H1 (cell line): ENCODE results near the gene NR3C2. TPM values are rescaled to one million over a fixed set of nuclear protein-coding genes. Genes with fewer than 3 reads are reported as not detected.

Experiments used
- CTCF ChIA-PET: fragments of 300-600 bp; sonication (Branson Sonifier 250); formaldehyde crosslinking; loops from one replicate; lab custom pipeline; 2021; ENCODE audit not compliant: partially characterized antibody; lab: Charles Lee
- POLR2A ChIA-PET: fragments of 300-600 bp; sonication (Branson Sonifier 250); formaldehyde crosslinking; loops from one replicate; lab custom pipeline; 2021; ENCODE audit warnings: inconsistent platforms; ENCODE audit not compliant: partially characterized antibody; lab: Charles Lee
- DNase-seq, 2 experiments: peaks; one replicate each; pipeline versions ENCODE4 v3.0.0 to v3.0.0-alpha.2; 2010 to 2022; ENCODE audit warnings: low spot score in 2 of 2, low read depth in 1 of 2, mixed read lengths in 1 of 2
- FAIRE-seq: peaks from 2 replicates; lab custom pipeline; 2011; peaks lifted over from hg19 to GRCh38; lab: Jason Lieb, UNC
- H2AFZ ChIP-seq: 2 replicates; pipeline ENCODE4 v1.8.1; 2012; ENCODE audit warnings: low read length, inconsistent platforms
- H2AK5ac ChIP-seq: 2 replicates; pipeline ENCODE4 v1.6.1; 2013; ENCODE audit warnings: low read depth, low read length
- H2BK120ac ChIP-seq: replicated peaks from 2 replicates; pipeline ENCODE3; 2013; ENCODE audit warnings: low read depth, low read length, inconsistent platforms
- H2BK12ac ChIP-seq: 2 replicates; pipeline ENCODE4 v1.6.1; 2013; ENCODE audit warnings: low read depth, low read length
- H2BK15ac ChIP-seq: 2 replicates; pipeline ENCODE4 v1.6.1; 2013; ENCODE audit warnings: low read length
- H2BK20ac ChIP-seq: 2 replicates; pipeline ENCODE4 v1.6.1; 2013; ENCODE audit warnings: low read length
- H2BK5ac ChIP-seq: 2 replicates; pipeline ENCODE4 v1.6.1; 2013; ENCODE audit warnings: low read depth, low read length
- H3K14ac ChIP-seq: 2 replicates; pipeline ENCODE4 v1.6.1; 2013; ENCODE audit warnings: inconsistent platforms; ENCODE audit not compliant: insufficient read length
- H3K18ac ChIP-seq: 2 replicates; pipeline ENCODE4 v1.6.1; 2013; ENCODE audit warnings: low read length; ENCODE audit errors: extremely low read depth
- H3K23ac ChIP-seq: 2 replicates; pipeline ENCODE4 v1.6.1; 2013; ENCODE audit warnings: inconsistent platforms; ENCODE audit not compliant: insufficient read length
- H3K23me2 ChIP-seq: 2 replicates; pipeline ENCODE4 v1.6.1; 2013; ENCODE audit warnings: low read depth, low read length
- H3K27ac ChIP-seq: 2 replicates; pipeline ENCODE4 v1.6.1; 2011; ENCODE audit warnings: low read depth, low read length, inconsistent platforms
- H3K27me3 ChIP-seq, 4 experiments: replicated peaks in 1 of 4; 1 replicate in 1 of 4; 2 replicates in 3 of 4; pipeline versions ENCODE4 v1.6.1 to v1.8.1; 2011 to 2013; ENCODE audit warnings: low read length in 3 of 4, mild to moderate bottlenecking in 3 of 4, inconsistent platforms in 2 of 4, mixed read lengths in 2 of 4, moderate library complexity in 1 of 4; ENCODE audit not compliant: control insufficient read depth in 3 of 4, insufficient read depth in 3 of 4; ENCODE audit errors: extremely low read depth in 1 of 4
- H3K36me3 ChIP-seq, 4 experiments: 2 replicates each; pipeline versions ENCODE4 v1.6.1 to v1.8.1; 2011 to 2013; ENCODE audit warnings: mild to moderate bottlenecking in 4 of 4, low read length in 3 of 4, moderate library complexity in 2 of 4, control low read depth in 1 of 4, inconsistent platforms in 1 of 4; ENCODE audit not compliant: insufficient read depth in 4 of 4, control insufficient read depth in 2 of 4
- H3K4ac ChIP-seq: replicated peaks from 2 replicates; pipeline ENCODE3; 2013; ENCODE audit warnings: low read length, low read depth, mixed read lengths, inconsistent platforms; ENCODE audit not compliant: insufficient read length
- H3K4me1 ChIP-seq, 4 experiments: replicated peaks in 1 of 4; 1 replicate in 1 of 4; 2 replicates in 3 of 4; pipeline versions ENCODE4 v1.6.1 to v1.8.1; 2011 to 2013; ENCODE audit warnings: low read length in 3 of 4, inconsistent platforms in 2 of 4, mixed read lengths in 1 of 4; ENCODE audit not compliant: insufficient read depth in 4 of 4, control insufficient read depth in 3 of 4
- H3K4me2 ChIP-seq, 2 experiments: 2 replicates each; pipeline versions ENCODE4 v1.6.1 to v1.8.1; 2011 to 2013; ENCODE audit warnings: low read depth in 2 of 2, low read length in 2 of 2, control low read depth in 1 of 2, inconsistent platforms in 1 of 2, mild to moderate bottlenecking in 1 of 2; ENCODE audit not compliant: insufficient read depth in 1 of 2
- H3K4me3 ChIP-seq, 4 experiments: fragments of 200-600, 300-600 bp in 1 of 4; sonication (generic), shearing (Covaris generic), sonication (Bioruptor Twin) in 1 of 4; 2 replicates each; pipeline versions ENCODE4 v1.5.1 to v1.8.1; 2011 to 2016; ENCODE audit warnings: low read length in 4 of 4, low read depth in 3 of 4, control low read depth in 2 of 4, inconsistent platforms in 2 of 4, mild to moderate bottlenecking in 2 of 4, mixed read lengths in 1 of 4, moderate library complexity in 1 of 4; ENCODE audit not compliant: insufficient read depth in 2 of 4; ENCODE audit errors: extremely low read depth in 1 of 4
- H3K56ac ChIP-seq: replicated peaks from 2 replicates; pipeline ENCODE3; 2013; ENCODE audit warnings: low read depth, mild to moderate bottlenecking, mixed read lengths, low read length, inconsistent platforms; ENCODE audit not compliant: insufficient read length
- H3K79me1 ChIP-seq: 2 replicates; pipeline ENCODE4 v1.6.1; 2013; ENCODE audit warnings: low read depth, low read length, control low read depth
- H3K79me2 ChIP-seq, 2 experiments: 2 replicates each; pipeline versions ENCODE4 v1.6.1 to v1.8.1; 2012 to 2013; ENCODE audit warnings: low read length in 2 of 2, mild to moderate bottlenecking in 2 of 2, inconsistent platforms in 1 of 2; ENCODE audit not compliant: insufficient read depth in 2 of 2, control insufficient read depth in 1 of 2
- H3K9ac ChIP-seq, 4 experiments: replicated peaks in 1 of 4; 1 replicate in 1 of 4; 2 replicates in 3 of 4; pipeline versions ENCODE4 v1.6.1 to v1.8.1; 2011 to 2013; ENCODE audit warnings: low read depth in 3 of 4, low read length in 3 of 4, control low read depth in 2 of 4, mild to moderate bottlenecking in 2 of 4, moderate library complexity in 2 of 4, inconsistent platforms in 1 of 4; ENCODE audit errors: extremely low read depth in 1 of 4
- H3K9me3 ChIP-seq, 2 experiments: 2 replicates each; pipeline versions ENCODE4 v1.6.1 to v1.8.1; 2012 to 2013; ENCODE audit warnings: mild to moderate bottlenecking in 2 of 2, moderate library complexity in 2 of 2, control low read depth in 1 of 2, inconsistent platforms in 1 of 2, low read depth in 1 of 2, low read length in 1 of 2, mixed read lengths in 1 of 2; ENCODE audit not compliant: insufficient read depth in 2 of 2
- H4K20me1 ChIP-seq, 2 experiments: replicated peaks in 1 of 2; 2 replicates each; pipeline versions ENCODE3 to v1.8.1; 2011 to 2013; ENCODE audit warnings: inconsistent platforms in 2 of 2, low read length in 2 of 2, mild to moderate bottlenecking in 1 of 2; ENCODE audit not compliant: insufficient read depth in 2 of 2, control insufficient read depth in 1 of 2
- H4K5ac ChIP-seq: 2 replicates; pipeline ENCODE4 v1.6.1; 2013; ENCODE audit warnings: low read length, low read depth, mixed read lengths, inconsistent platforms; ENCODE audit not compliant: insufficient read length
- H4K8ac ChIP-seq: 2 replicates; pipeline ENCODE4 v1.8.0; 2013; ENCODE audit warnings: mild to moderate bottlenecking, moderate library complexity, low read length, inconsistent platforms; ENCODE audit not compliant: insufficient read depth; ENCODE audit errors: extremely low read depth
- H4K91ac ChIP-seq: replicated peaks from 2 replicates; pipeline ENCODE3; 2013; ENCODE audit warnings: low read length, mixed read lengths, inconsistent platforms; ENCODE audit not compliant: insufficient read length
- CBX5 ChIP-seq: fragments of 300-800, 300-1000 bp; sonication (generic); IDR thresholded peaks from 2 replicates; pipeline ENCODE4 v1.7.1; 2016; ENCODE audit warnings: antibody characterized with exemption, low read length, low read depth
- FOSL1 ChIP-seq: IDR thresholded peaks from 2 replicates; pipeline ENCODE4 v1.6.1; 2011; ENCODE audit warnings: mild to moderate bottlenecking, low read depth, low read length, moderate library complexity; ENCODE audit not compliant: insufficient read depth
- JUND ChIP-seq: IDR thresholded peaks from 2 replicates; pipeline ENCODE4 v1.6.1; 2011; ENCODE audit warnings: mild to moderate bottlenecking, improper control_type of control experiment, low read length
- KDM1A ChIP-seq: fragments of 200-600, 300-600 bp; sonication (generic); IDR thresholded peaks from 2 replicates; pipeline ENCODE4 v1.7.1; 2016; ENCODE audit warnings: mild to moderate bottlenecking, low read length, borderline replicate concordance
- RAD21 ChIP-seq, 2 experiments: IDR thresholded peaks in 1 of 2; conservative IDR thresholded peaks in 1 of 2; 2 replicates each; pipeline ENCODE4 v1.6.1; 2011; ENCODE audit warnings: low read depth in 2 of 2, low read length in 2 of 2, improper control_type of control experiment in 1 of 2, inconsistent platforms in 1 of 2, mild to moderate bottlenecking in 1 of 2, moderate library complexity in 1 of 2
- RBBP5 ChIP-seq: IDR thresholded peaks from 2 replicates; pipeline ENCODE4 v1.7.1; 2012; ENCODE audit warnings: low read depth, mild to moderate bottlenecking, inconsistent platforms, low read length, moderate library complexity, borderline replicate concordance
- SAP30 ChIP-seq: fragments of 300-600 bp; sonication (generic); IDR thresholded peaks from 2 replicates; pipeline ENCODE4 v1.7.1; 2012; ENCODE audit warnings: low read length, moderate library complexity, mild to moderate bottlenecking, inconsistent platforms; ENCODE audit not compliant: insufficient read depth, insufficient replicate concordance
- SIRT6 ChIP-seq: IDR thresholded peaks from one replicate; pipeline ENCODE4 v1.7.1; 2012; ENCODE audit warnings: low read length, inconsistent platforms
- SP2 ChIP-seq: IDR thresholded peaks from 2 replicates; pipeline ENCODE4 v1.6.1; 2012; ENCODE audit warnings: mild to moderate bottlenecking, low read length, inconsistent platforms
- WGBS, 2 experiments: shearing (Covaris generic) in 1 of 2; methylation state at CpG; one replicate each; pipeline versions ENCODE4 v1.1.6 to v1.1.7; 2013 to 2015; ENCODE audit warnings: low lambda C conversion rate in 2 of 2, mixed read lengths in 2 of 2, inconsistent platforms in 1 of 2, low coverage in 1 of 2, missing lambda C conversion rate in 1 of 2; ENCODE audit not compliant: insufficient replicate concordance in 2 of 2, insufficient coverage in 1 of 2, insufficient read length in 1 of 2; ENCODE audit errors: extremely low coverage in 1 of 2, missing lambda C conversion rate in 1 of 2; 5-methylcytosine and 5-hydroxymethylcytosine counted together
- polyA plus RNA-seq, 7 experiments: library from polyadenylated mRNA; depleted of rRNA in 3 of 7; stranded (reverse) in 5 of 7; unstranded in 2 of 7; fragments of >200 nt in 5 of 7; fragments of 200-250 nt in 2 of 7; gene quantifications; 1 replicate in 5 of 7; 2 replicates in 1 of 7; 4 replicates in 1 of 7; pipeline versions ENCODE4 v1.2.1 to v1.2.3, GENCODE V29; 2011 to 2013; ENCODE audit warnings: missing spikeins in 2 of 7, mixed read lengths in 2 of 7
- total RNA-seq: library from RNA; stranded (reverse); fragmentation: NEBNext Ultra II Directional; extraction: Animal tissue kit (Norgen Biotek cat#: 25700); gene quantifications from 2 replicates; pipeline ENCODE4 v1.2.1, GENCODE V29; 2021

NR3C2 gene
- total and polyA plus RNA-seq, 2 of the 8 experiments (the other 6 are each of a cell fraction or from before 2014, with no cell fraction given), result 0.80 to 3.9 TPM

DNA sequence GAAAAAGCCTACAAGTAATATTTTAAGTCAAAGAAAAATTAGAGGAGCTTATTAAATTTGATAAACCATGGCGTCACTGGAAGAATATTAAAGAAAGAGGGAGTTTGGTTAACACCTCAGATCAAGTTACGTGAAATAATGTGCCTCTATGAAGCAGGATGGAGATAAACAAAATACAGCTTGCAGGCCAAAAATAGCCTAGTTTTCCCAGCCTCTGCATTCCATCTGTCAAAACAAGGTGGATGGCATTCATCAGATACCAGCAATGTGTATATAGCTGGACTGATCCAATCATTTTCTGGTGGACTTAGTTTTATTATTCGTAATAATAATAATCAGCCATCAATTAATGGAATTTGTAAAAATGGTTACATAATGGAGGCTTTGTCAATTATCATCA lies 230.7 kb downstream of the NR3C2 start:
- Histone ChIP-seq H2BK12ac (no peak overlapping the region), H2BK20ac (no peak overlapping the region), H2BK5ac (no peak overlapping the region), H3K4me3 (no peak overlapping the region), H3K36me3 (no peaks in the 10 kb centered on the region), H4K20me1 (no peaks in the 10 kb centered on the region), H3K4ac (no peak overlapping the region), H2AFZ (no peak overlapping the region), H3K23ac (no peak overlapping the region), H3K79me1 (no peaks in the 10 kb centered on the region), H3K4me2 (no peak overlapping the region), H2BK15ac (no peak overlapping the region), H3K23me2 (no peaks in the 10 kb centered on the region), H2BK120ac (no peak overlapping the region), H3K79me2 (no peaks in the 10 kb centered on the region), H3K27ac (no peak overlapping the region), H4K91ac (no peak overlapping the region), H4K5ac (no peak overlapping the region), H3K56ac (no peak overlapping the region), H3K27me3 (no peaks in the 10 kb centered on the region), H3K9ac (no peak overlapping the region), H3K4me1 (no peaks in the 10 kb centered on the region), H4K8ac (no peak overlapping the region), H2AK5ac (no peak overlapping the region), H3K14ac (no peak overlapping the region), H3K18ac (no peak overlapping the region), H3K9me3 (no peaks in the 10 kb centered on the region)
- ChIA-PET CTCF (interaction anchor here (1.4 kb wide), 1 partner anchor 12 kb away, joined by 6 read pairs; no protein-coding TSS in a partner anchor), POLR2A (no interaction called here)
- WGBS, 2 experiments, result 72% methylated on average over 3 of the region's 3 CpGs; no CpG with 5 or more reads in 1 of the 2 experiments
- FAIRE-seq (no peak), DNase-seq (no peak)
- TF ChIP-seq KDM1A, result no peak
- no peak for TF ChIP-seq JUND
- TF ChIP-seq RAD21 (IDR thresholded peaks at IDR 0.05 in 1 of 2, conservative IDR thresholded peaks at IDR 0.05 in 1 of 2; ENCODE audit: low read depth in 2 of 2, low read length in 2 of 2), result no peak
- no peak for TF ChIP-seq SIRT6
- TF ChIP-seq CBX5, result no peak
- TF ChIP-seq SAP30, result no peak
- TF ChIP-seq SP2, result no peak
- TF ChIP-seq FOSL1, result no peak
- TF ChIP-seq RBBP5, result no peak
